Mesenchymal stem cell (in vitro differentiated cells and primary cell): ENCODE measurements around the gene VGLL4. TPM values are rescaled to one million over a fixed set of nuclear protein-coding genes. Genes with fewer than 3 reads are reported as not detected.

Experiments
- small RNA-seq: library from polyadenylated mRNA; stranded (forward); fragments of <200 nt; extraction: miRNeasy Mini kit (QIAGEN cat#:217004); gene quantifications from one replicate; pipeline ENCODE3, GENCODE V24; 2013; ENCODE audit warnings: low read depth

Gene VGLL4

Small RNA genes lying within 50 kb of the gene (small RNA-seq; reads per million reads assigned to genes)
- gene AC022001.1: not detected
